DOHH2 (cell line): ENCODE results near the gene CEACAM19.

Source experiments
- H3F3A ChIP-seq: fragments of 200-600 bp; sonication (generic), shearing (Covaris generic); 2 replicates; pipeline ENCODE4 v1.6.0; 2016; ENCODE audit warnings: antibody characterized with exemption, mild to moderate bottlenecking; ENCODE audit not compliant: control insufficient read depth, insufficient read depth
- H3K27ac ChIP-seq: fragments of 200-600 bp; sonication (generic); 2 replicates; pipeline ENCODE4 v1.5.1; 2014; ENCODE audit warnings: low read depth, mild to moderate bottlenecking, low read length, moderate library complexity
- H3K27me3 ChIP-seq: fragments of 200-600 bp; sonication (generic); 2 replicates; pipeline ENCODE4 v1.6.1; 2014; ENCODE audit warnings: mild to moderate bottlenecking, low read length, mixed read lengths; ENCODE audit not compliant: control insufficient read depth
- H3K36me3 ChIP-seq: fragments of 200-600 bp; sonication (generic); 2 replicates; pipeline ENCODE4 v1.6.1; 2014; ENCODE audit warnings: mild to moderate bottlenecking, low read length, moderate library complexity, mixed read lengths; ENCODE audit not compliant: control insufficient read depth
- H3K4me1 ChIP-seq: fragments of 200-600 bp; sonication (generic); 2 replicates; pipeline ENCODE4 v1.6.1; 2014; ENCODE audit warnings: mild to moderate bottlenecking, low read length, mixed read lengths; ENCODE audit not compliant: control insufficient read depth
- H3K4me2 ChIP-seq: fragments of 200-600 bp; sonication (generic); 2 replicates; pipeline ENCODE4 v1.6.0; 2014; ENCODE audit warnings: mild to moderate bottlenecking, low read length, moderate library complexity
- H3K4me3 ChIP-seq: fragments of 200-600 bp; sonication (generic); 2 replicates; pipeline ENCODE4 v1.5.1; 2014; ENCODE audit warnings: mild to moderate bottlenecking, low read length, mixed read lengths
- H3K79me2 ChIP-seq: fragments of 200-600 bp; sonication (generic); 2 replicates; pipeline ENCODE4 v1.6.1; 2014; ENCODE audit warnings: mild to moderate bottlenecking, low read length, mixed read lengths; ENCODE audit not compliant: control insufficient read depth
- H3K9me2 ChIP-seq: fragments of 200-600 bp; sonication (generic); replicated peaks from 2 replicates; pipeline ENCODE4 v1.6.1; 2014; ENCODE audit warnings: mild to moderate bottlenecking, low read length, mixed read lengths; ENCODE audit not compliant: control insufficient read depth
- H3K9me3 ChIP-seq: fragments of 200-600 bp; sonication (generic); 2 replicates; pipeline ENCODE4 v1.6.1; 2014; ENCODE audit warnings: antibody characterized with exemption, low read length, mixed read lengths; ENCODE audit not compliant: control insufficient read depth, insufficient read depth
- H4K20me1 ChIP-seq: fragments of 200-600 bp; sonication (generic); 2 replicates; pipeline ENCODE4 v1.6.0; 2014; ENCODE audit warnings: low read depth, mild to moderate bottlenecking, antibody characterized with exemption, low read length, moderate library complexity; ENCODE audit not compliant: control insufficient read depth, insufficient read depth
- CTCF ChIP-seq: fragments of 200-600 bp; sonication (generic); IDR thresholded peaks from one replicate; pipeline ENCODE4 v1.5.1; 2014; ENCODE audit warnings: antibody characterized with exemption, mild to moderate bottlenecking, low read depth, low read length; ENCODE audit not compliant: poor library complexity, severe bottlenecking
- EZH2phosphoT487 ChIP-seq: fragments of 200-600 bp; sonication (generic); IDR thresholded peaks from 2 replicates; pipeline ENCODE4 v1.6.1; 2017; ENCODE audit warnings: borderline replicate concordance, mild to moderate bottlenecking, antibody characterized with exemption, low read length, moderate library complexity, mixed read lengths

Gene CEACAM19

GRCh38 chr19:44725251-44725650 lies 54.0 kb downstream of the CEACAM19 start:
- no peaks in the 10 kb centered on the region for H3K36me3 ChIP-seq
- H3K27me3 ChIP-seq = peaks cover 15% of the 10 kb centered on the region
- TF ChIP-seq CTCF (no peak), EZH2phosphoT487 (no peak)
- H3F3A ChIP-seq = no peaks in the 10 kb centered on the region
- H3K4me3 ChIP-seq = no peak overlapping the region
- no peaks in the 10 kb centered on the region for H3K79me2 ChIP-seq
- no peaks in the 10 kb centered on the region for H4K20me1 ChIP-seq
- peaks cover 46% of the 10 kb centered on the region for H3K4me1 ChIP-seq
- no peaks in the 10 kb centered on the region for H3K9me3 ChIP-seq
- no peak overlapping the region for H3K4me2 ChIP-seq
- H3K9me2 ChIP-seq = no peaks in the 10 kb centered on the region
- H3K27ac ChIP-seq = no peak overlapping the region

- Histone ChIP-seq H3K27me3 (peaks cover 15% of the 10 kb centered on the region), H4K20me1 (no peaks in the 10 kb centered on the region), H3K4me2 (no peak overlapping the region), H3K9me2 (no peaks in the 10 kb centered on the region), H3F3A (no peaks in the 10 kb centered on the region), H3K4me3 (no peak overlapping the region), H3K36me3 (no peaks in the 10 kb centered on the region), H3K27ac (no peak overlapping the region), H3K4me1 (peaks cover 43% of the 10 kb centered on the region), H3K79me2 (no peaks in the 10 kb centered on the region), H3K9me3 (no peaks in the 10 kb centered on the region)
- TF ChIP-seq EZH2phosphoT487 (no peak), CTCF (no peak)
Observed at GRCh38 chr19:44725684-44726083, 54.4 kb downstream of the CEACAM19 start.

- H3K4me3 ChIP-seq = no peak overlapping the region
- H3F3A ChIP-seq = no peaks in the 10 kb centered on the region
- H4K20me1 ChIP-seq = no peaks in the 10 kb centered on the region
- no peaks in the 10 kb centered on the region for H3K79me2 ChIP-seq
- H3K9me3 ChIP-seq = no peaks in the 10 kb centered on the region
- H3K4me2 ChIP-seq = no peak overlapping the region
- H3K4me1 ChIP-seq = peaks cover 37% of the 10 kb centered on the region
- peaks cover 15% of the 10 kb centered on the region for H3K27me3 ChIP-seq
- H3K36me3 ChIP-seq = no peaks in the 10 kb centered on the region
- H3K9me2 ChIP-seq = no peaks in the 10 kb centered on the region
- TF ChIP-seq CTCF (no peak), EZH2phosphoT487 (no peak)
- no peak overlapping the region for H3K27ac ChIP-seq
Observed at GRCh38 chr19:44726465-44726864, 55.2 kb downstream of the CEACAM19 start.

GRCh38 chr19:44728178-44728577 lies 56.9 kb downstream of the CEACAM19 start:
- H3K4me3 ChIP-seq = no peak overlapping the region
- no peaks in the 10 kb centered on the region for H4K20me1 ChIP-seq
- H3K27me3 ChIP-seq = peaks cover 10% of the 10 kb centered on the region; the same call in 1 of the 2 replicates
- no peak overlapping the region for H3K4me2 ChIP-seq
- H3K27ac ChIP-seq = no peak overlapping the region
- H3K4me1 ChIP-seq = peaks cover 24% of the 10 kb centered on the region
- no peak for TF ChIP-seq CTCF
- no peak for TF ChIP-seq EZH2phosphoT487
- no peaks in the 10 kb centered on the region for H3K36me3 ChIP-seq
- H3K9me3 ChIP-seq = no peaks in the 10 kb centered on the region
- H3K79me2 ChIP-seq = no peaks in the 10 kb centered on the region
- no peaks in the 10 kb centered on the region for H3K9me2 ChIP-seq
- H3F3A ChIP-seq = no peaks in the 10 kb centered on the region
